Mucosa of descending colon (tissue), 3 donors: Measurements from ENCODE around the gene DCAF17. TPM values are rescaled to one million over a fixed set of nuclear protein-coding genes. Genes with fewer than 3 reads are reported as not detected.
A peak's percentile ranks its signal among the peaks of the same experiment; 100 is the strongest.

Experiments used
- ATAC-seq: fragments of 200-7000 bp; cut with Tn5 transposase; one replicate; pipeline ENCODE4 v1.9.1; 2020; ENCODE audit warnings: mild to moderate bottlenecking, moderate library complexity
- DNase-seq, 3 donors: peaks; one replicate each; pipeline ENCODE4 v3.0.0-alpha.2; 2020
- H3K36me3 ChIP-seq: fragments of 200-600 bp; one replicate; pipeline ENCODE4 v1.8.0; 2021; ENCODE audit warnings: low read depth, mild to moderate bottlenecking
- H3K4me1 ChIP-seq: fragments of 200-600 bp; one replicate; pipeline ENCODE4 v1.8.0; 2021; ENCODE audit warnings: low read depth, mild to moderate bottlenecking
- H3K4me3 ChIP-seq: fragments of 200-600 bp; one replicate; pipeline ENCODE4 v1.8.0; 2021; ENCODE audit warnings: mild to moderate bottlenecking
- H3K9me3 ChIP-seq: fragments of 200-600 bp; one replicate; pipeline ENCODE4 v1.8.0; 2021; ENCODE audit warnings: mild to moderate bottlenecking
- intact Hi-C, 2 donors: fragments of 100-400 bp; cut with DNase I in 1 of 2; cut with micrococcal nuclease in 1 of 2; formaldehyde crosslinking; loops; one replicate each; pipeline versions ENCODE4 v1.11.0 to v1.11.1; 2022; cut with DNase I, micrococcal nuclease
- total RNA-seq, 3 donors: library from RNA; stranded (reverse); fragmentation: NEBNext Ultra II Directional in 2 of 3; extraction: Animal tissue kit (Norgen Biotek cat#: 25700) in 2 of 3; gene quantifications; one replicate each; pipeline versions ENCODE4 v1.2.1 to v1.2.4, GENCODE V29; 2021 to 2023
- TF ChIP-seq, protein P1 (sequence below): fragments of 200-600 bp; IDR thresholded peaks from one replicate; pipeline ENCODE4 v1.8.0; 2022; ENCODE audit warnings: antibody characterized with exemption, mild to moderate bottlenecking
- donor health status: DM: no; HTN: no; CAD: no; lungs with moderate emphysema.
- donor health status: DM: no; HTN: no; CAD: no.
- donor health status: DM: no; HTN: yes; CAD: no.

DCAF17 gene
- total RNA-seq, 3 donors from 2014 or later = 12.0 to 21.5 (median 14.2) TPM

DNA sequence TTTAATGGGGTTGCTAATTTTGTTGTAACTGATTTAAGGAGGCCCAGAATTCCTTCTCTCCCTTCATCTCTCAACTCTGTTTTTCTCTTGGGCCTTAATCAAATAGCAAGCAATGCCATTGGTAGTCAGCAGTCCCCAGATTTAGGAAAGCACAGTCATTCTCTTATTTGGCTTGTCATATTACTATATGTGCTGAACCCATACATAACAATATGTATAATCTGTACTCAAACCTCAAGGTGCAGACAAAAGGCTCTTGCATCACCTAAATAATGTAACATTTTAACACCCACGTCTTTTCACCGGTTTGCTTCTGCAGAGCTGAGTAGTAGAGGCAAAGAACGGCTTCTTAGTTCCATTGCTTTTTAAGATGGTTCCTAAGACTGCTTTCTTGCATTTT is 33.6 kb upstream of the DCAF17 start:
- intact Hi-C loops = no loop called here
- DNase-seq (no peak), ATAC-seq (no peak)
- TF ChIP-seq, protein P1, sequence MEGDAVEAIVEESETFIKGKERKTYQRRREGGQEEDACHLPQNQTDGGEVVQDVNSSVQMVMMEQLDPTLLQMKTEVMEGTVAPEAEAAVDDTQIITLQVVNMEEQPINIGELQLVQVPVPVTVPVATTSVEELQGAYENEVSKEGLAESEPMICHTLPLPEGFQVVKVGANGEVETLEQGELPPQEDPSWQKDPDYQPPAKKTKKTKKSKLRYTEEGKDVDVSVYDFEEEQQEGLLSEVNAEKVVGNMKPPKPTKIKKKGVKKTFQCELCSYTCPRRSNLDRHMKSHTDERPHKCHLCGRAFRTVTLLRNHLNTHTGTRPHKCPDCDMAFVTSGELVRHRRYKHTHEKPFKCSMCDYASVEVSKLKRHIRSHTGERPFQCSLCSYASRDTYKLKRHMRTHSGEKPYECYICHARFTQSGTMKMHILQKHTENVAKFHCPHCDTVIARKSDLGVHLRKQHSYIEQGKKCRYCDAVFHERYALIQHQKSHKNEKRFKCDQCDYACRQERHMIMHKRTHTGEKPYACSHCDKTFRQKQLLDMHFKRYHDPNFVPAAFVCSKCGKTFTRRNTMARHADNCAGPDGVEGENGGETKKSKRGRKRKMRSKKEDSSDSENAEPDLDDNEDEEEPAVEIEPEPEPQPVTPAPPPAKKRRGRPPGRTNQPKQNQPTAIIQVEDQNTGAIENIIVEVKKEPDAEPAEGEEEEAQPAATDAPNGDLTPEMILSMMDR = no peak
- peaks cover 5% of the 10 kb centered on the region for H3K9me3 ChIP-seq
- no peak overlapping the region for H3K4me3 ChIP-seq
- H3K36me3 ChIP-seq = no peaks in the 10 kb centered on the region
- no peaks in the 10 kb centered on the region for H3K4me1 ChIP-seq

DNA sequence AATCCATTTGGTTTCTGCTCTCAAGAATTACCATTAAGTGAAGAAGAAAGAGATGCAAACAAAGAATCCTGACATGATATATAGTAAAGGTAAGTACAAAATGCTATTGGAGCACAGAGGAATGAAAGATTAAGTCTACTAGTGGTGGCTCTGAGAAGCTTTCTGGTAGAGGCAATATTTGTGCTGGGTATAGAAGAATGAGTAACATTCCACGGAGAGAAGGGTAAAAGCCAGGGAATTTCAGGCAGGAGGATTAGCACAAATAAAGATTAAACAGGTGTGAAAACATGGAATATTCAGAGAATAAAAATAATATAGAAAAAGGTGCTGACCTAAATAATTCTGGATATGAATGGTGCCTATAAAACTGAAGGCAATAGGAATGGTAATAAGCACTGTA is 32.1 kb upstream of the DCAF17 start:
- TF ChIP-seq, protein P1 = no peak
- DNase-seq (no peak), ATAC-seq (no peak)
- Histone ChIP-seq H3K36me3 (no peaks in the 10 kb centered on the region), H3K4me1 (no peaks in the 10 kb centered on the region), H3K4me3 (no peak overlapping the region), H3K9me3 (peaks cover 5% of the 10 kb centered on the region)
- intact Hi-C loops = no loop called here

DNA sequence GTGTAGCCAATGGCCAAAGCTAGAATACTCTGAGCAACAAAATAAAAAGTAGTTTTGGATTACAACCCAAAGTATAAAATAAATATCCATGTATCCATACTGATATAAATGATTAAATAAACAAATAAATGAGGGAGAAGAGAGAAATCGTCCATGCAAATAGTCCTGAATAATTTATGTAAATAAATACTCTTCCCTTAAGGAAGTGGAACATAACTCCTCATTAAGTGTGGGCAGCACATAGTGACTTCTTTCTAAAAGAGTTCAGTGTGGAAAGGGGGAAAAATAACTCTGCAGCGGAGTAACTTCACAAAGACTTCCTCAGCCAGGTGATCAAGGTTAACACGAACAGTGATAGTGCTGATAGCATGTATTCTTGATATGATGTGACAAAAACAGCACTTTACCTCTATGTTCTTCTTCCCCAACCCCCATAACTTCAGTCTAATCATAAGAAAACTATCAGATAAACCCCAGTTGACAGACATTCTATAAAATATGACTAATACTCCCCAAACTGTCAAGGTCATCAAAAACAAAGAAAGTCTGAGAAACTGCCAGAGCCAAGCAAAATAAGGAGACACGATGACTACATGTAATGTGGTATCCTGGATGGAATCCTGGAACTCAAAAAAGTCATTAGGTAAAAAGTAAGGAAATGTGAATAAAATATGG is 31.0 kb upstream of the DCAF17 start:
- TF ChIP-seq, protein P1 = no peak
- Histone ChIP-seq H3K9me3 (peaks cover 5% of the 10 kb centered on the region), H3K4me3 (no peak overlapping the region), H3K4me1 (no peaks in the 10 kb centered on the region), H3K36me3 (no peaks in the 10 kb centered on the region)
- intact Hi-C loops = no loop called here
- no peak for DNase-seq
- no peak for ATAC-seq

DNA sequence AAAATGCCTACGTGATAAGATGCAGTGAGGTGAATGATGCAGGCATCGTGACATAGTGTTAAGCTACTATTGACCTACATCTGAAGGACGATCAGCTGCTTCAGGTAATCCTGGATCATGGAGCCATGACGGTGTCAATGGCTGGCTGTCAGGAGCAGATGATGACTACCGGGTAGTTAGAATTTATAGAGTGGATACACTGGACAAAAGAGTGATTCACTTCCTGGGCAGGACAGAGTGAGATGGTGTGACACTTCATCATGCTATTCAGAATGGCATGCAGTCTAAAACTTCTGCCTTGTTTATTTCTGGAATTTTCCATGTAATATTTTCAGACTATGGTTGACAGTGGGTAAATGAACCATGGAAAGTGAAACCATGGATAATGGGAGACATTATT is 29.8 kb upstream of the DCAF17 start:
- intact Hi-C loops = no loop called here
- H3K36me3 ChIP-seq = no peaks in the 10 kb centered on the region
- ATAC-seq (peak; percentile 84), DNase-seq (no peak)
- H3K4me3 ChIP-seq = no peak overlapping the region
- TF ChIP-seq, protein P1 = no peak
- peaks cover 5% of the 10 kb centered on the region for H3K9me3 ChIP-seq
- H3K4me1 ChIP-seq = no peaks in the 10 kb centered on the region

DNA sequence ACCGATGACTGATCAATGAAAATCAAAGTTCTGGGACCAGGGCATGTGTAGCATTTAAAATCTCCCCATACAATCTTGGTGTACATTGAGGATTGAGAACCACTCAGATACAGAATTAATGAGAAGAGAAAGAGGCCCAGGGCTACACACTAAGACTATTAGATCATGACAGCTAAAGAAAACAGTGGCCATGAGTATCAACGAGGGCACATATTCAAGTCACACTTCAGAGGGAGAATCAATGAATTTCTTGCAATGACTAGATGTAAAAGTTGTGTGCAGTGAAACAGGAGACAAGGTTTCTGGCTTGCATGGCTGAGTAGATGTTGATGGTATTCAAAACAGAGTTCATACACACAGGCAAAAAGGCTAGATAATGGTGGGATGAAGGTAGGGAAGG is 29.3 kb upstream of the DCAF17 start:
- H3K4me1 ChIP-seq = no peaks in the 10 kb centered on the region
- H3K36me3 ChIP-seq = no peaks in the 10 kb centered on the region
- no peak for ATAC-seq
- intact Hi-C loops = no loop called here
- TF ChIP-seq, protein P1 = no peak
- no peak overlapping the region for H3K4me3 ChIP-seq
- H3K9me3 ChIP-seq = peaks cover 5% of the 10 kb centered on the region
- DNase-seq = no peak

DNA sequence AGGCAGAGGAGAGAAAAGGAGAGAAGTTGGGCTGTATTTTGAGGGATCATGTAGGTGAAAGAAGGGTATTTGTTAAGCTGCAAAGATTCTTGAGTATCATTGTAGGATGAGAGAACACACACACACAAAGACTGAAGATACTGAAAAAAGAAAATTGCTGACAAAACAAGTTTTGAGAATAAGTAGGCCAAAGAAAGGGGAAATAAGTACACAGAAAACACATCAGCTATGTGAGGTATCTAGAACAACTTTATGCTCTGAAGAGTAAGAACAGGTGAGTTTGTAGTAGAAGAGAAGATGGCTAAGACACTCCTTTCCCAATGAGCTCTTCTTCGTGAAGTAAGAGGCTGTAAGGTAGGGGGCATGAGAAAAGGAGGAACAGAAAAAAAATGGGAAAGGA is 28.5 kb upstream of the DCAF17 start:
- TF ChIP-seq, protein P1 = no peak
- no peak for ATAC-seq
- no peaks in the 10 kb centered on the region for H3K36me3 ChIP-seq
- intact Hi-C loops = no loop called here
- DNase-seq = no peak
- no peak overlapping the region for H3K4me3 ChIP-seq
- no peaks in the 10 kb centered on the region for H3K4me1 ChIP-seq
- peaks cover 5% of the 10 kb centered on the region for H3K9me3 ChIP-seq
